Gastroesophageal sphincter (tissue), 3 donors: ENCODE measurements around the gene RANBP17.

Source experiments
- POLR2AphosphoS5 ChIP-seq: sonication (generic); formaldehyde crosslinking; IDR thresholded peaks from one replicate; pipeline ENCODE4 v1.6.1; 2017; ENCODE audit warnings: antibody characterized with exemption
- TF ChIP-seq, protein P1 (sequence below), 4 experiments: fragments of 200-600 bp in 2 of 4; fragments of 450-650 bp in 2 of 4; sonication (generic) in 1 of 4; IDR thresholded peaks; one replicate each; pipeline ENCODE4 v1.5.1; 2017 to 2019; ENCODE audit warnings: antibody characterized with exemption in 4 of 4, mild to moderate bottlenecking in 2 of 4, moderate library complexity in 2 of 4

DNA sequence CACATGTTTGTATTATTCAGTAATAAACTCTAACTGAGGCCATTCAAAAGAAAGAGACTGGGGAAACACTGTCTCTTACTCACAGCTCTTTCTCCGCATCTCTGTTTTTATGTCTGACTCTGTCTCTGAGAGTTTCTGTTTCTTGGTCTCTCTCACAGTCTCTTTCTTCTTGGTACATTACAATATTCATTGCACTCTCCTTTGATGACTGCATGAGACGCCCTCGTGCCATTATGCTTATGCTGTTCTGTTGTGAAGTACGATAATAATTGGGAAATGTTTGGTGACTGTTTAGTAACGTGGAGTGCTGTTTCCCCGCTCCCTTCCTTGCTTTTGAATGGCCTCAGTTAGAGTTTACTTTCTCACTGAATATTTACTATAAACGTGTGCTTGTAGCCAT is 421.9 kb downstream of the RANBP17 start:
- TF ChIP-seq, protein P1, sequence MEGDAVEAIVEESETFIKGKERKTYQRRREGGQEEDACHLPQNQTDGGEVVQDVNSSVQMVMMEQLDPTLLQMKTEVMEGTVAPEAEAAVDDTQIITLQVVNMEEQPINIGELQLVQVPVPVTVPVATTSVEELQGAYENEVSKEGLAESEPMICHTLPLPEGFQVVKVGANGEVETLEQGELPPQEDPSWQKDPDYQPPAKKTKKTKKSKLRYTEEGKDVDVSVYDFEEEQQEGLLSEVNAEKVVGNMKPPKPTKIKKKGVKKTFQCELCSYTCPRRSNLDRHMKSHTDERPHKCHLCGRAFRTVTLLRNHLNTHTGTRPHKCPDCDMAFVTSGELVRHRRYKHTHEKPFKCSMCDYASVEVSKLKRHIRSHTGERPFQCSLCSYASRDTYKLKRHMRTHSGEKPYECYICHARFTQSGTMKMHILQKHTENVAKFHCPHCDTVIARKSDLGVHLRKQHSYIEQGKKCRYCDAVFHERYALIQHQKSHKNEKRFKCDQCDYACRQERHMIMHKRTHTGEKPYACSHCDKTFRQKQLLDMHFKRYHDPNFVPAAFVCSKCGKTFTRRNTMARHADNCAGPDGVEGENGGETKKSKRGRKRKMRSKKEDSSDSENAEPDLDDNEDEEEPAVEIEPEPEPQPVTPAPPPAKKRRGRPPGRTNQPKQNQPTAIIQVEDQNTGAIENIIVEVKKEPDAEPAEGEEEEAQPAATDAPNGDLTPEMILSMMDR (IDR thresholded peaks at IDR 0.05) = no peak
- TF ChIP-seq POLR2AphosphoS5 = no peak
